NT2/D1 (cell line): Measurements from ENCODE around the gene HP.
"Not testable (repeated sequence)": the region's sequence is repeated elsewhere in the genome, so short reads cannot be mapped to it uniquely, and the experiment has no call there.

Source experiments
- SUZ12 ChIP-seq: IDR thresholded peaks from 2 replicates; pipeline ENCODE4 v1.6.1; 2011; ENCODE audit not compliant: insufficient read length, insufficient read depth; ENCODE audit errors: extremely low read depth
- ZNF274 ChIP-seq: IDR thresholded peaks from 2 replicates; pipeline ENCODE4 v1.6.1; 2011; ENCODE audit warnings: mild to moderate bottlenecking, low read depth, low read length

- not testable (repeated sequence) for TF ChIP-seq SUZ12, ZNF274
Observed at GRCh38 chr16:72054254-72054847, at the start of gene HP.
